ENCODE data around the gene GPR62.

GPR62 gene

DNA sequence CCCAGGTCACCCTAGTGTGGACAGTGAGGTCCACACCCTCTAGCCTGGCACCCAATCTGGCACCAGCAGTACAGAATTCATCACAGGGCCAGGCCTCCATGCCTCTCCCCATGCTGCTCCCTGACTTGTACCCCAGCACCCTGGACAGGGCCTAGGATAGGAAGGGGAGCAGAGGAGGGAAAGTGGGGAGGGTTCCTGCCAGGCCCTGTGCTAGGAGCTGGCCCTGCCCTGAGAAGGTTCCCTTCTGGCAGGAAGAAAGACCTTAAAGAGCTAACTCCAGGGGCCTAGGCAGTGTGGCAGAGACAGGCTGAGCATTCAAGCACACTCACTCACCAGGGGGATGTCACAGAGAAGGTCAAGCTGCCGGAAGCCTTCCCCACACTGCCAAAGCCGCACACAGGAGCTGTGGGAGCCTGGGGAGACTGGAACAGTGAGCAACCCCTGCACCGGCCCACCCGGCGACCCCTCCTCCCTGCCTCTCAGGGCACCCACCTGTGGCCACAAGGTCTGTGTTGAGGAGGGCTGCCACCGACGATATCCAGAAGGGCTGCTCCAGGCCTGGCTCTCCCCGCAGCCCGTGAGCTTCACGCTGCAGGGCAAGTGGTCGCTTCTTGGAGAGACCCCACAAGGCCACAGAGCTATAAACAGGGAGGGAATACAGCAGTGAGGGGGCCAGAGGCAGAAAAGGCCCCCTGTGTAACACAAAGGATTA is 20.9 kb upstream of the GPR62 start:
- TF ChIP-seq POLR2A (IDR thresholded peaks at IDR 0.05; ENCODE audit: low read length) (no peak), GATA1 (IDR thresholded peaks at IDR 0.05; ENCODE audit: low read depth, low read length) (no peak)
- DNase-seq, result no peak

DNA sequence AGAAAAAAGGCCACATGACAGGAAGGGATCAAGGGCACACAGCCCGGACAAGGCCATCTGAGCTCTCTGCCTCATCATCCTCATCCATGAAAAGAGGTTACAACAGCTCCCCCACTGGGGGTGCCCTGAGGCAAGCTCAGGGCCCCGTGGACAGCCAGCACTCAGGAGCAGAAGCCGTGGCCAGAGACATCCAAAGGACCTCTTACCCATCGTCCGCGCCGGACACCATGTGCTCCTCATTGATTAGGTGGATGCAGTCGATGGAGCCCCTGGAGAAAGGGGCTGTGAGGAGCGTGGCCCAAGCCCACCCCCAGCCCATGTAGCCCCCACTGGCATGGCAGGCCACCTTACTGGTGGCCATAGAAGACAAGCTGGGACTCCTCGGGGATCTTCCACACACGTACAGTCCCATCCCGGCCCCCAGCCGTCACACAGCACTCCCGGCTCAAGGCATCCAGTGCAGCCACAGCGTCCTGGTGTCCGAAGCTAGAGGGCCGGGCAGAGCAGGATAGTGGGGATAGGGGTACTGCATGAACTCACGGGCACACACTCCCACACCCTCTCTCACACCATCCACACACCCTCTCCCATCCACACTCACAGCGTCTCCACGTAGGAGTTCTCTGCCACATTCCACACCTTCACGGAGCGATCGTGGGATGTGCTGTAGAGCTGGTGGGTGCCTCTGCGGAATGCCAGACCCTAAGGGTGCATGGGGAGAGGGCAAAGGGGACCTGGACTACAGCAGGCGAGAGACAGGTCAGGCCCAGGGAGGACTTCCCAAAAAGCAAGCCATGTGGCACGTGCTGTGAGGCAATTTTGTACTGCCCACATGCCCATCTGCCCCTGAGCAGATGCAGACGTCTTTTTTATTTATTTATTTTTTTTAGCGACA is 19.9 kb upstream of the GPR62 start:
- DNase-seq, result no peak
- TF ChIP-seq GATA1 (IDR thresholded peaks at IDR 0.05; ENCODE audit: low read depth, low read length), result no peak
- TF ChIP-seq POLR2A (IDR thresholded peaks at IDR 0.05; ENCODE audit: low read length), result no peak

DNA sequence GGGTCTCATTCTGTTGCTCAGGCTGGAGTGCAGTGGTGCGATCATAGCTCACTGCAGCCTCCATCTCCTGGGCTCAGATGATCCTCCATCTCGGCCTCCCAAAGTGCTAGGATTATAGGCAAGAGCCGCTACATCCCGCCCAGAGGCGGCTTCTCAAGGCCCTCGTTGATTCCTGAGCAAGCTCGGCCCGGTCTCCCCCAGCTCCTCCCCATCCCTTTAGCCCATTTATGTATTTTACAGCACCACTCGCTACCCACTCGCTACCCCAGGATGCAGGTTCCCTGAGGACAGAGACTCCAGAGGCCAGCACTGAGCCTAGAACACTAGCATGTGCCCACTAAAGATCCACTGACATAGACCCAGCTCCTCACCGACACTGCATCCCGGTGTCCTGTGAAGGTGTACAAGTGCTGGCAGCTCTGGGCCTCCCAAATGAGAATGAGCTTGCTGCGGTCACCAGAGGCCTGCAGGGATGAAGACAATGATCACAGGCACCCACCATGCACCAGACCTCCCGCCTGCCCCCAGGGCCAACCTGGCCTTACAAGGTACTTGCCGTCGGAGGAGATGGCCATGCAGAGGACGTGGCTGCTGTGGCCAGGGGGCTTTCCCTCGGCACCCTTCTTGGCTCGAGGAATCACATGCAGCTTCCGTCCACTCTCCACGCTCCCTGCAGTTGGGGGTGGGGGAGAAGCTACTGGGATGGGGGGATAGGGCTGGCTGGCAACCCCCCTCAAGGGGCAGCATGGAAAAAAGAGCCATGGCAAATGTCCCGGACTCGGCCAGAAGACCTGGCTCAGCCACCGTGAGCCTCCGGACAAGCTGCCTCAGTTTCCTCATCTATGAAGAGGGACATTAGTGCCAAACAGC is 19.1 kb upstream of the GPR62 start:
- no peak for DNase-seq
- TF ChIP-seq POLR2A (IDR thresholded peaks at IDR 0.05; ENCODE audit: low read length), result no peak
- TF ChIP-seq GATA1 (IDR thresholded peaks at IDR 0.05; ENCODE audit: low read depth, low read length), result no peak

DNA sequence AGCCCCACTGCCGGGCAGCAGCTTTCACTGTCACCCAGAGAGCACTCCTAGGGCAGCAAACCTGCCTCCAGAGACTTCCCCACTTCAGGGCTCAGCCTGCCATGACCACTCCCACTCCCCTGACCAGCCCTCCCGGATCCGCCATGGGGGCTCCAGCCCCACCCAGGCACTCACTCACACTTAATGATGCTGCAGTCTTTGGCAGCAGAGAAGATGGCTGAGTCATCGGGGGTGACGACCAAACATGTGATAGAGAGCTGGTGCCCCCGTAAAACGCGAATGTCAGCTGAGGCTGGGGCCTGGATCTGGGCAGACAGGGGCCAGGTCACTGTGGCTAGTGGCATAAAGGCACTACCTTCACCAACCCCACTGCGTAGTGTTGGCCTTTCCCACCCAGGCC is 18.2 kb upstream of the GPR62 start:
- TF ChIP-seq GATA1 (IDR thresholded peaks at IDR 0.05; ENCODE audit: low read depth, low read length) (no peak), POLR2A (IDR thresholded peaks at IDR 0.05; ENCODE audit: low read length) (no peak)
- DNase-seq, result peak; percentile 18 to 57

DNA sequence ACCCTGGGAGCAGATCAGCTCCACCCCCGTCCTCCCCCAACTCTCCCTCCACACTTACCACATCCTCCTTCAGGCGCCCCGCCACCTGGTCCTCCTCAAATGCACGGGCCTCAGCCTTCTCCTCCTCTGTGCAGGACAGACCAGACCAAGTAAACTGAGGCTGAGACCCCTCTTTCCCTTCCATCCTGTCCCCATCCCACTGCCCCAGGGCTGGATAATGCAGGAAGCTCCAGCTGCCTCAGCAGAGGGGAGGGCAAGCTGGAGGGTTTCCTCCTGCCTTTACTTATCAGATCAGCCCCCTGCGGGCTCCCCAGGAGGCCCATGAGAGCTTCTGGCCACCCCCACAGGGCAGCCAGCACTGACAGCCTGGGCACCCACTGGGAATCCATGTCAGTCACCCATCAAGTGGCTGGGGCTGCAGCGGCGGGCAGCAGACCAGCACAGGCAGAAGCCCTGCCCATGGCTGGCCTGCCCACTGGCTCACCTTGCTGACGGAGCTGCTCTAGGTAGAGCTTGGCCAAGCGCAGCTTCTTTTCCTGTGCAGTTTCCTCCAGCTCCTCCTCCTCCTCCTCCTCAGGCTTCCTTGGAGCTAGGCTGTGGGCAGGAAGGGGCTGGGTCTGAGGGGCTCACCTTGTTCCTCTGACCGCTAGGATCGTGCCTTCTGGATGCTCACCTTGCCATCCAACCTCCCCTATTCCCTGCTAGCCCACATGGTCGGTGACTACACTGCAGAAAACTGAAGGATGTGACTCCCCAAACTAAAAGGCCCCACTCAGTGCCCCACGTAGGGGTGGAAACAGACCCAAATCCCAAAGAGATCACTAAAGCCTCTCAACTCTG is 17.4 kb upstream of the GPR62 start:
- DNase-seq, result no peak
- TF ChIP-seq POLR2A (IDR thresholded peaks at IDR 0.05; ENCODE audit: low read length), result no peak

DNA sequence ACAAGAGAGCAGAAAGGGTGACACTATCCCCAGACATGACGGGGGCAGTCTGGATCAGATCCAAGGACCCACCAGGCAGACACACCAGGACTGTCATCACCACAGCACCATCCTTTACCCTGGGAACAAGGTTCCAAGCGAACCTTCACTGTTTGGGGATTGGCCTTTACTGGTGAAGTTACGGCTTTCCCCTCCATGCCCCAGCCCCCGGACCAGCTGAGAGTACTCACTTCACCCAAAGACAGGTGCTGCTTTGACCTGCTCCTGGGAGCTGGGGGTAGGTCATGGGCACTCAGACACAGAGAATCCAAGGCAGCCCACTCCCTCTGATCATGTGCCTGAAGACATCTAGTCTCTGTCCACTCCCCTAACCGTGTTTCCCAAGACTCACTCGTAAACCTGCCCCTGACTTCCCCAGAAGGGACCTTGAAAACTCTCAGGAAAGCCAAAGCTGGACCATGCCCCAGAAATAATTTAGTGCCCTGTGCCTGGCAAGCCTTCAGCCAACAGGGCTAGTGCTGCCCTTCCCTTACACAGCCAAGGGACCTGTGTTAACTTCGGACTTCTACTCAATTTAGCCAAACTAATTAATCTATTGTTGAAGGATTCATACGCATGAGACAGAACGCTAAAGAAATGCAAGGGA is 16.3 kb upstream of the GPR62 start:
- DNase-seq, result no peak
- TF ChIP-seq POLR2A (IDR thresholded peaks at IDR 0.05; ENCODE audit: low read length), result no peak
- no peak for TF ChIP-seq GATA1 (IDR thresholded peaks at IDR 0.05; ENCODE audit: low read depth, low read length)

DNA sequence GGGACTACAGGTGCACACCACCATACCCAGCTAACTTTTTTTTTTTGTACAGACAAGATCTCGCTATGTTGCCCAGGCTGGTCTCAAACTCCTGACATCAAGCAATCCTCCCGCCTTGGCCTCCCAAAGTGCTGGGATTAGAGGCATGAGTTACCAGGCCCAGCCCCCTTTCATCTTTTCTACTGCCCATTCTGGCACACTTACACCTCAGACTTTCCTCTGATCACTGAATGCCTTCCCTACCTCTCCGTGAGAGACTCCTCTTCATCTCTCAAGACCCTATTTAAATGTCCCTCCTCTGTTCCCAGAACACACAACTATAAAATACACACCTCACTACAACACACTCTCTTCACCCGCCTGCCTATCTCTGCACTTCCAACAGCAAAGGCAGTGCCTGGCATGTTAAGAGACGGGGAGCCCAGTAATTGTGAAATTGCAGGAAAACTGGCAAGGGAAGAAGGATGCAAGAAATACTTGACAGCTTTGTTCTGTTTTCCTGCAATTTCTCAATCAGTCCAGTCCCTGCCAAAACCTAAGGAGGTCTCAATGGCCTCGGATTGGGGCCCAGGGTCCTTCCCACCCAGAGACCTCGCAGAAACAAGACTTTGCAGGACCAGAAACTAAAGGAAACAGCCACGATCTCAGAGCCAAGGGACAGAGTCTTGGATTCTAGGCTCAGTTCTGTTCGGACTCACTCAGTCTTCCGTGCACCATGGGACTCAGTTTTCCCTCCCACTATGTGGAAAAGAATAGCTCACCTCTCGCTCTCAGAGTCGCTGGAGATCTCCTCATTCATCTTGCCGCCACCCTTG is 14.3 kb upstream of the GPR62 start:
- no peak for DNase-seq
- TF ChIP-seq GATA1 (IDR thresholded peaks at IDR 0.05; ENCODE audit: low read depth, low read length) (no peak), POLR2A (IDR thresholded peaks at IDR 0.05; ENCODE audit: low read length) (no peak)

DNA sequence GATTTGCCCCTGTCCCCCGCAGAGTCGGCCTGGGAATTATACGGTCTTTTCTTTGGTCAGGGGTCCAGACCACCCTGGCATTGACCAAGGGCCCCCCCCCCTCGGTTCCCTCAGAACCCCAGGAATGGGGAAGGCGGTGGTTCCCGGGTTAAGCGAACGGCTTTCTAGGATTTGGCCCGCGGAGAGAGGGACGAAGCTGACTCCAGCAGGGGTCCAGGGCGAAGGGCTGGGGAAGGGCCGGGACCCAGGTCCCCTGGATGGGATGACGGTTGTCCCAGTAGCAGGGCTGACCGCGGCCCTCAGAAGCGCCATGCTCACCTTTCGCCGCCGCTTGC is 13.8 kb upstream of the GPR62 start:
- TF ChIP-seq GATA1 (IDR thresholded peaks at IDR 0.05; ENCODE audit: low read depth, low read length) (no peak), POLR2A (IDR thresholded peaks at IDR 0.05; ENCODE audit: low read length) (no peak)
- no peak for DNase-seq

DNA sequence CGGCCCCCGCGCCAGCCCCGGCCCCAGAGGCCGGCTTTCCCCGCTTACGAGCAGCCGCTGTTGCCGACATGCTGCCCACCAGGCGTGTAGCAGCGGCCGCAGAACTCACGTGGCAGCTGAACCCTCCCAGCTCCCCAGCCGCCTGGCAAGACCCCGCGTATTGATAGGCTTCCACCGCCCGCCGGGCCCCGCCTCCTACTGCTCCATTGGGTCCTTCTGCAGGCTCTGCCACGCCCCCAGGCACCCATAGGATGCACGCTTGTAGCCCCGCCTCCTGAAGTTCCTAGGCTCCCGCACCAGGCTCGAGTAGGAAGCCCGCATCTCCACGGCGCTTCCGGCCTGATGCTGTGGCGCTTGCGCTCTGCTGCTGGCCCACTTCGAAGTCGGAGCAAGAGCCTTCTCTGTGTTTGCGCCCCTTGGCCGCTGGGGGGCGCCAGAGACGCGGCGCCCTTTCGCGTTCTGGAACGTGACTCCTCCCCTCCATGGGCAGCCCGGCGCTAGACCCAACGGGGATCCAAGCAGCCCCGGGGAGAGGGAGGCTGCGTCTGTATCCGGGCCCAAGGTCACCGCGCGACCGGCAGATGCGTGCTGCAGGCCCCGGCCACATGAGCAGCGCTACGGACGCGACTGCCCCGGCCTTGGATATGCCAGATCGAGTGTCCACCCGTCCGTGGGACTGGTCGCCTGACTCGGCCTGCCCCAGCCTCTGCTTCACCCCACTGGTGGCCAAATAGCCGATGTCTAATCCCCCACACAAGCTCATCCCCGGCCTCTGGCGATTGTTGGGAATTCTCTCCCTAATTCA is 13.2 kb upstream of the GPR62 start, which contains the start of the genes PARP3 and RRP9:
PARP3 (plus strand) TSS at position 566 of the 805 bp plus-strand sequence. CDS start 993 bp downstream, outside the sequence.
RRP9 (minus strand) TSS at position 107 of the 805 bp plus-strand sequence; CDS start at position 70, 37 bp downstream.
- DNase-seq, result peak; percentile 100
- no peak for TF ChIP-seq GATA1 (IDR thresholded peaks at IDR 0.05; ENCODE audit: low read depth, low read length)
- TF ChIP-seq POLR2A (IDR thresholded peaks at IDR 0.05; ENCODE audit: low read length), result peak; percentile 77

DNA sequence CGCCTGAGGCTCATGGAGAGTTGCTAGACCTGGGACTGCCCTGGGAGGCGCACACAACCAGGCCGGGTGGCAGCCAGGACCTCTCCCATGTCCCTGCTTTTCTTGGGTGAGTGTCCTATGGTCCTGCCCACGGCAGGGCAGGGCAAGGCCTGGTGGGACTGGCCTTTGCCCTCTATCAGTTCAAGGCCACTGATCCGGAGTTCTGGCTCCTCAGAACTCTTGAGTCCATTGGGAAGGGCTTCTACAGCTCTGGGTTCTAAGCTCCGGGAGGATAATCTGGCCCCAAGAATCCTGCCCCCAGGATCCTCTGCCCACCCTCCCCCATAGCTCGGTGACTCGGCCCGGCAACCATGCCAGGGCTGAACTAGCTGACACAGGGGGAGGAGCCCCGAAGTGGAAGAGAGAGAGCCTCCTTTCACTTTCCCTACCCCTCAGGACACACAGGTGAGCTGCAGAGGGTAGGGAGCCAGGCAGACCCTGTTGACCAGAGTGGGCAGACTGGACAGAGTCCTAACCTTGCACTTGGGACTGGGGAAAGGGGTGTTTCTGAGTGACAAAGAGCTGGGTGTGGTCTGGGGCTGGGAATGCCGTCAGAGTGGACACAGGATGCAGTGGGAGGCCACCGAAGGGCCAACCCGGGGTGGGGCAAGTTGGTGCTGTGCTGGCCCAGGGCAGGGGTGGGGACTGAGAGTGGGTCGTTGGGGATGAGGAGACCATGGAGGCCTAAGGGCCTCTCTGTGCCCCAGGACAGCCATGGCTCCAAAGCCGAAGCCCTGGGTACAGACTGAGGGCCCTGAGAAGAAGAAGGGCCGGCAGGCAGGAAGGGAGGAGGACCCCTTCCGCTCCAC is 12.4 kb upstream of the GPR62 start:
- no peak for TF ChIP-seq GATA1 (IDR thresholded peaks at IDR 0.05; ENCODE audit: low read depth, low read length)
- no peak for TF ChIP-seq POLR2A (IDR thresholded peaks at IDR 0.05; ENCODE audit: low read length)
- peak; percentile 49 to 60 for DNase-seq
